GM23338 (cell line): ENCODE measurements around the gene SMG7. TPM values are rescaled to one million over a fixed set of nuclear protein-coding genes. Genes with fewer than 3 reads are reported as not detected.

Experiments
- ATAC-seq: fragments of 200-7000 bp; cut with Tn5 transposase; 3 replicates; pipeline ENCODE4 v1.9.1; 2020
- DNase-seq: peaks from one replicate; pipeline ENCODE4 v3.0.0-alpha.2; 2015; ENCODE audit warnings: low spot score
- H2AFZ ChIP-seq: fragments of 200-600 bp; sonication (generic); 2 replicates; pipeline ENCODE4 v1.8.0; 2016; ENCODE audit warnings: antibody characterized with exemption, mild to moderate bottlenecking, moderate library complexity
- H3F3A ChIP-seq: fragments of 200-600 bp; sonication (generic); replicated peaks from 2 replicates; pipeline ENCODE4 v1.8.0; 2017; ENCODE audit warnings: antibody characterized with exemption, mixed run types, low read depth
- H3K27ac ChIP-seq: fragments of 200-600 bp; sonication (generic); 2 replicates; pipeline ENCODE4 v1.6.1; 2016; ENCODE audit warnings: low read depth
- H3K27me3 ChIP-seq: fragments of 200-600 bp; sonication (generic); 2 replicates; pipeline ENCODE4 v1.8.0; 2016; ENCODE audit warnings: mild to moderate bottlenecking, mixed run types, moderate library complexity; ENCODE audit not compliant: insufficient read depth
- H3K36me3 ChIP-seq: fragments of 200-600 bp; sonication (generic); 2 replicates; pipeline ENCODE4 v1.8.0; 2016; ENCODE audit warnings: mild to moderate bottlenecking; ENCODE audit not compliant: insufficient read depth
- H3K4me1 ChIP-seq: fragments of 200-600 bp; sonication (generic); 2 replicates; pipeline ENCODE4 v1.8.0; 2016; ENCODE audit warnings: mild to moderate bottlenecking, moderate library complexity; ENCODE audit not compliant: insufficient read depth
- H3K4me2 ChIP-seq: fragments of 200-600 bp; sonication (generic); 2 replicates; pipeline ENCODE4 v1.7.1; 2017; ENCODE audit warnings: mixed run types
- H3K4me3 ChIP-seq: fragments of 200-600 bp; sonication (generic); 2 replicates; pipeline ENCODE4 v1.6.1; 2016; ENCODE audit warnings: mixed run types
- H3K79me2 ChIP-seq: fragments of 200-600 bp; sonication (generic); replicated peaks from 2 replicates; pipeline ENCODE4 v1.8.0; 2017; ENCODE audit warnings: mild to moderate bottlenecking; ENCODE audit not compliant: insufficient read depth
- H3K9me2 ChIP-seq: fragments of 200-600 bp; sonication (generic); 2 replicates; pipeline ENCODE4 v1.8.0; 2017; ENCODE audit not compliant: insufficient read depth
- H4K20me1 ChIP-seq: fragments of 200-600 bp; sonication (generic); replicated peaks from 2 replicates; pipeline ENCODE4 v1.8.0; 2017; ENCODE audit warnings: mild to moderate bottlenecking; ENCODE audit not compliant: insufficient read depth
- H3K27ac Mint-ChIP-seq: 2 replicates; pipeline ENCODE4 v1.8.0; 2020; ENCODE audit warnings: inconsistent platforms, mild to moderate bottlenecking, moderate library complexity, mixed read lengths
- H3K27me3 Mint-ChIP-seq: 3 replicates; pipeline ENCODE4 v1.8.0; 2022; ENCODE audit warnings: low read depth, mild to moderate bottlenecking, moderate library complexity, mixed read lengths, inconsistent platforms; ENCODE audit not compliant: insufficient read depth, poor library complexity
- H3K36me3 Mint-ChIP-seq: 3 replicates; pipeline ENCODE4 v1.8.0; 2021; ENCODE audit warnings: low read depth, mild to moderate bottlenecking, inconsistent platforms, moderate library complexity, mixed read lengths
- H3K4me1 Mint-ChIP-seq: 3 replicates; pipeline ENCODE4 v1.8.0; 2020; ENCODE audit warnings: mild to moderate bottlenecking, inconsistent platforms, mixed read lengths
- H3K4me3 Mint-ChIP-seq: 3 replicates; pipeline ENCODE4 v1.8.0; 2021; ENCODE audit warnings: moderate library complexity, mild to moderate bottlenecking, inconsistent platforms, mixed read lengths
- H3K9me3 Mint-ChIP-seq: 3 replicates; pipeline ENCODE4 v1.8.0; 2020; ENCODE audit warnings: moderate library complexity, mild to moderate bottlenecking, inconsistent platforms, mixed read lengths
- CREB1 ChIP-seq: fragments of 250-450 bp; sonication (Bioruptor Pico); IDR thresholded peaks from 2 replicates; pipeline ENCODE4 v1.5.0; 2020; ENCODE audit warnings: low read depth, mild to moderate bottlenecking, moderate library complexity
- EZH2 ChIP-seq: fragments of 200-600 bp; sonication (generic); IDR thresholded peaks from one replicate; pipeline ENCODE4 v1.8.0; 2017; ENCODE audit warnings: antibody characterized with exemption, mild to moderate bottlenecking, low read depth; ENCODE audit not compliant: unreplicated experiment
- EZH2phosphoT487 ChIP-seq: fragments of 200-600 bp; sonication (generic); IDR thresholded peaks from one replicate; pipeline ENCODE4 v1.8.1; 2018; ENCODE audit warnings: antibody characterized with exemption; ENCODE audit not compliant: unreplicated experiment
- NANOG ChIP-seq: IDR thresholded peaks from 2 replicates; pipeline ENCODE4 v1.6.1; 2016; ENCODE audit warnings: antibody characterized with exemption, borderline replicate concordance
- ZNF462 ChIP-seq: fragments of 250-450 bp; sonication (Bioruptor Pico); IDR thresholded peaks from 2 replicates; pipeline ENCODE4 v1.5.0; 2020; ENCODE audit warnings: mild to moderate bottlenecking, moderate library complexity
- polyA plus RNA-seq: library from polyadenylated mRNA; unstranded; fragments of >200 nt; fragmentation: Nextera tagmentation; extraction: Ambion mirVana; gene quantifications from 2 replicates; pipeline ENCODE4 v1.2.1, GENCODE V29; 2016
- total RNA-seq: library from RNA; depleted of rRNA; stranded (reverse); fragments of >200 nt; shearing (Covaris generic); gene quantifications from 2 replicates; pipeline ENCODE4 v1.2.3, GENCODE V29; 2014
- TF ChIP-seq, protein P1 (sequence below), 2 experiments: fragments of 200-600 bp in 1 of 2; sonication (generic) in 1 of 2; conservative IDR thresholded peaks; 2 replicates each; pipeline versions ENCODE4 v1.5.1 to v1.6.1; 2016 to 2017; ENCODE audit warnings: antibody characterized with exemption in 2 of 2, low read depth in 2 of 2, mild to moderate bottlenecking in 2 of 2, moderate library complexity in 1 of 2

The SMG7 gene
- total and polyA plus RNA-seq, 2 experiments from 2014 or later: 33.0 to 79.4 TPM

- Mint-ChIP-seq H3K36me3 (peaks cover 20% of the 10 kb centered on the region), H3K27me3 (peaks cover 2% of the 10 kb centered on the region), H3K27ac (no peak overlapping the region), H3K9me3 (no peaks in the 10 kb centered on the region), H3K4me1 (peaks cover 14% of the 10 kb centered on the region), H3K4me3 (no peak overlapping the region)
- Histone ChIP-seq H2AFZ (no peak overlapping the region), H3K79me2 (peaks cover 31% of the 10 kb centered on the region), H3K27ac (no peak overlapping the region), H3K4me1 (peaks cover 22% of the 10 kb centered on the region), H3K4me3 (no peak overlapping the region), H3K27me3 (no peaks in the 10 kb centered on the region), H3F3A (no peaks in the 10 kb centered on the region), H3K4me2 (0 out of 2 replicates have a peak overlapping the region, but pooled peaks have one; percentile 9), H3K9me2 (no peaks in the 10 kb centered on the region), H3K36me3 (peaks cover 7% of the 10 kb centered on the region; the same call in 1 of the 2 replicates), H4K20me1 (no peaks in the 10 kb centered on the region; the same call in none of the 2 replicates)
- no peak for DNase-seq
- ATAC-seq: no peak
- TF ChIP-seq NANOG (no peak), CREB1 (CRISPR knock-in tag) (no peak), EZH2 (no peak), ZNF462 (no peak), EZH2phosphoT487 (no peak)
- TF ChIP-seq, protein P1, sequence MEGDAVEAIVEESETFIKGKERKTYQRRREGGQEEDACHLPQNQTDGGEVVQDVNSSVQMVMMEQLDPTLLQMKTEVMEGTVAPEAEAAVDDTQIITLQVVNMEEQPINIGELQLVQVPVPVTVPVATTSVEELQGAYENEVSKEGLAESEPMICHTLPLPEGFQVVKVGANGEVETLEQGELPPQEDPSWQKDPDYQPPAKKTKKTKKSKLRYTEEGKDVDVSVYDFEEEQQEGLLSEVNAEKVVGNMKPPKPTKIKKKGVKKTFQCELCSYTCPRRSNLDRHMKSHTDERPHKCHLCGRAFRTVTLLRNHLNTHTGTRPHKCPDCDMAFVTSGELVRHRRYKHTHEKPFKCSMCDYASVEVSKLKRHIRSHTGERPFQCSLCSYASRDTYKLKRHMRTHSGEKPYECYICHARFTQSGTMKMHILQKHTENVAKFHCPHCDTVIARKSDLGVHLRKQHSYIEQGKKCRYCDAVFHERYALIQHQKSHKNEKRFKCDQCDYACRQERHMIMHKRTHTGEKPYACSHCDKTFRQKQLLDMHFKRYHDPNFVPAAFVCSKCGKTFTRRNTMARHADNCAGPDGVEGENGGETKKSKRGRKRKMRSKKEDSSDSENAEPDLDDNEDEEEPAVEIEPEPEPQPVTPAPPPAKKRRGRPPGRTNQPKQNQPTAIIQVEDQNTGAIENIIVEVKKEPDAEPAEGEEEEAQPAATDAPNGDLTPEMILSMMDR (conservative IDR thresholded peaks at IDR 0.05; ENCODE audit: low read depth in 2 of 2): no peak
These were observed 42.8 kb downstream of the SMG7 start for GRCh38 chr1:183515002-183515689.
